Ectodermal cell (in vitro differentiated cells): Measurements from ENCODE around the gene TIGD7.
"Not testable (repeated sequence)": the region's sequence is repeated elsewhere in the genome, so short reads cannot be mapped to it uniquely, and the experiment has no call there.

Experiments used
- H3K27ac ChIP-seq: 2 replicates; pipeline ENCODE4 v1.7.0; 2013; ENCODE audit warnings: mild to moderate bottlenecking, low read depth, low read length; ENCODE audit not compliant: insufficient read depth, poor library complexity, severe bottlenecking
- H3K27me3 ChIP-seq: 2 replicates; pipeline ENCODE4 v1.7.0; 2013; ENCODE audit warnings: mild to moderate bottlenecking, low read length; ENCODE audit not compliant: insufficient read depth, control insufficient read depth, poor library complexity, severe bottlenecking
- H3K36me3 ChIP-seq: one replicate; pipeline ENCODE4 v1.7.0; 2013; ENCODE audit warnings: low read length; ENCODE audit not compliant: control insufficient read depth, insufficient read depth
- H3K4me1 ChIP-seq: one replicate; pipeline ENCODE4 v1.7.0; 2013; ENCODE audit warnings: low read length; ENCODE audit not compliant: control insufficient read depth, insufficient read depth
- H3K4me3 ChIP-seq: 2 replicates; pipeline ENCODE4 v1.7.0; 2013; ENCODE audit warnings: low read depth, low read length, control low read depth; ENCODE audit not compliant: insufficient read depth
- H3K9me3 ChIP-seq: 2 replicates; pipeline ENCODE4 v1.7.0; 2013; ENCODE audit warnings: mild to moderate bottlenecking, low read length, moderate library complexity; ENCODE audit not compliant: control insufficient read depth
- WGBS, 2 experiments: methylation state at CpG; one replicate each; pipeline ENCODE4 v1.1.7; 2013; ENCODE audit warnings: missing lambda C conversion rate in 2 of 2; 5-methylcytosine and 5-hydroxymethylcytosine counted together

Gene TIGD7

GRCh38 chr16:3282730-3283542, 22.3 kb downstream of the TIGD7 start, which contains the start of gene ZNF263:
Gene ZNF263 (plus strand): TSS chr16:3283491. CDS start chr16:3283819, 328 bp downstream.
- Histone ChIP-seq H3K9me3 (peaks cover 2% of the 10 kb centered on the region), H3K4me1 (peaks cover 12% of the 10 kb centered on the region), H3K36me3 (peaks cover 30% of the 10 kb centered on the region), H3K27ac (peak within 1 kb of the TSS; percentile 97), H3K27me3 (no peaks in the 10 kb centered on the region), H3K4me3 (peak within 1 kb of the TSS; percentile 96)
- 0% methylated on average over 72 of the region's 72 CpGs for WGBS, 2 experiments

- Histone ChIP-seq H3K36me3 (peaks cover 24% of the 10 kb centered on the region), H3K9me3 (no peaks in the 10 kb centered on the region), H3K4me1 (peaks cover 12% of the 10 kb centered on the region), H3K4me3 (peak overlapping the region; percentile 96), H3K27ac (peak overlapping the region; percentile 97), H3K27me3 (no peaks in the 10 kb centered on the region)
- WGBS, 2 experiments = 21 to 23% methylated on average over 29 of the region's 29 CpGs
Observed at GRCh38 chr16:3282103-3282729, 23.0 kb downstream of the TIGD7 start.

- Histone ChIP-seq H3K4me1 (peaks cover 12% of the 10 kb centered on the region), H3K27ac (no peak overlapping the region), H3K36me3 (peaks cover 15% of the 10 kb centered on the region), H3K27me3 (peaks cover 2% of the 10 kb centered on the region), H3K9me3 (no peaks in the 10 kb centered on the region), H3K4me3 (no peak overlapping the region)
- WGBS, 2 experiments = 93 to 98% methylated on average over 6 of the region's 6 CpGs
Observed at GRCh38 chr16:3281222-3281820, 23.9 kb downstream of the TIGD7 start.

- Histone ChIP-seq H3K27me3 (peaks cover 3% of the 10 kb centered on the region), H3K27ac (no peak overlapping the region), H3K9me3 (no peaks in the 10 kb centered on the region), H3K4me1 (no peaks in the 10 kb centered on the region), H3K36me3 (no peaks in the 10 kb centered on the region), H3K4me3 (no peak overlapping the region)
- 81 to 90% methylated on average over 5 of the region's 5 CpGs for WGBS, 2 experiments
Observed at GRCh38 chr16:3276679-3277078, 28.6 kb downstream of the TIGD7 start.

- no peaks in the 10 kb centered on the region for H3K9me3 ChIP-seq
- H3K27me3 ChIP-seq = peaks cover 3% of the 10 kb centered on the region
- no peaks in the 10 kb centered on the region for H3K36me3 ChIP-seq
- no peaks in the 10 kb centered on the region for H3K4me1 ChIP-seq
- no peak overlapping the region for H3K4me3 ChIP-seq
- no peak overlapping the region for H3K27ac ChIP-seq
Observed at GRCh38 chr16:3274947-3275346, 30.3 kb downstream of the TIGD7 start.

- Histone ChIP-seq H3K4me1 (no peaks in the 10 kb centered on the region), H3K4me3 (no peak overlapping the region), H3K27me3 (peaks cover 3% of the 10 kb centered on the region), H3K27ac (no peak overlapping the region), H3K9me3 (no peaks in the 10 kb centered on the region), H3K36me3 (no peaks in the 10 kb centered on the region)
- 64 to 71% methylated on average over 4 of the region's 4 CpGs for whole genome bisulfite sequencing, 2 experiments
Observed at GRCh38 chr16:3274490-3274889, 30.7 kb downstream of the TIGD7 start.

GRCh38 chr16:3271281-3271680, 33.9 kb downstream of the TIGD7 start:
- not testable (repeated sequence) for H3K36me3 ChIP-seq, H3K9me3 ChIP-seq, H3K27me3 ChIP-seq, H3K4me1 ChIP-seq, H3K4me3 ChIP-seq, H3K27ac ChIP-seq
- WGBS, 2 experiments = 92 to 94% methylated on average over 16 to 22 of the region's 22 CpGs

GRCh38 chr16:3270718-3271117, 34.5 kb downstream of the TIGD7 start:
- 67 to 85% methylated on average over 1 to 2 of the region's 5 CpGs for WGBS, 2 experiments
- H3K9me3 ChIP-seq, H3K27me3 ChIP-seq, H3K4me3 ChIP-seq, H3K36me3 ChIP-seq, H3K4me1 ChIP-seq, H3K27ac ChIP-seq: not testable (repeated sequence)

GRCh38 chr16:3268294-3268693, 36.9 kb downstream of the TIGD7 start:
- Histone ChIP-seq H3K27me3 (no peaks in the 10 kb centered on the region), H3K36me3 (no peaks in the 10 kb centered on the region), H3K4me3 (no peak overlapping the region), H3K9me3 (no peaks in the 10 kb centered on the region), H3K27ac (no peak overlapping the region), H3K4me1 (no peaks in the 10 kb centered on the region)
- WGBS, 2 experiments = 79 to 90% methylated on average over 1 of the region's 1 CpG

GRCh38 chr16:3266873-3267537, 38.2 kb downstream of the TIGD7 start:
- H3K4me1 ChIP-seq = no peaks in the 10 kb centered on the region
- no peak overlapping the region for H3K27ac ChIP-seq
- H3K27me3 ChIP-seq = no peaks in the 10 kb centered on the region
- WGBS, 2 experiments = 76 to 79% methylated on average over 4 to 5 of the region's 5 CpGs
- H3K36me3 ChIP-seq = no peaks in the 10 kb centered on the region
- H3K4me3 ChIP-seq = no peak overlapping the region
- no peaks in the 10 kb centered on the region for H3K9me3 ChIP-seq
